Naive thymus-derived CD4-positive, alpha-beta T cell (primary cell): ENCODE results near the gene CYP1A1. TPM values are rescaled to one million over a fixed set of nuclear protein-coding genes. Genes with fewer than 3 reads are reported as not detected.

ENCODE experiments used
- ATAC-seq: fragments of 150-1000 bp; cut with Tn5 transposase; 2 replicates; pipeline ENCODE4 v1.10.0; 2021; ENCODE audit warnings: mild to moderate bottlenecking, moderate library complexity
- CTCF ChIA-PET: fragments of 350-600 bp; sonication (Branson Sonifier 250); formaldehyde crosslinking; loops from one replicate; lab custom pipeline; 2021; ENCODE audit warnings: antibody characterized with exemption; lab: Charles Lee
- POLR2A ChIA-PET: fragments of 350-600 bp; sonication (Branson Sonifier 250); formaldehyde crosslinking; loops from one replicate; lab custom pipeline; 2021; ENCODE audit warnings: antibody characterized with exemption, inconsistent platforms; lab: Charles Lee
- DNase-seq, 9 donors: peaks; one replicate each; pipeline versions ENCODE4 v3.0.0 to v3.0.0-alpha.2; 2020 to 2022; ENCODE audit warnings: mixed read lengths in 1 of 9
- H3K27ac ChIP-seq: one replicate; pipeline ENCODE4 v1.7.0; 2013; ENCODE audit warnings: mild to moderate bottlenecking, low read depth, low read length, moderate library complexity
- H3K27me3 ChIP-seq, 2 donors: one replicate each; pipeline ENCODE4 v1.7.0; 2013; ENCODE audit warnings: low read length in 2 of 2, mild to moderate bottlenecking in 2 of 2, moderate library complexity in 2 of 2; ENCODE audit not compliant: control insufficient read depth in 2 of 2, insufficient read depth in 2 of 2
- H3K36me3 ChIP-seq, 3 experiments: 1 replicate in 2 of 3; 2 replicates in 1 of 3; pipeline ENCODE4 v1.7.0; 2013; ENCODE audit warnings: low read length in 3 of 3, mild to moderate bottlenecking in 3 of 3, moderate library complexity in 1 of 3; ENCODE audit not compliant: insufficient read depth in 3 of 3, control insufficient read depth in 2 of 3
- H3K4me1 ChIP-seq, 2 donors: one replicate each; pipeline ENCODE4 v1.7.0; 2013; ENCODE audit warnings: low read length in 2 of 2, mild to moderate bottlenecking in 2 of 2, moderate library complexity in 1 of 2; ENCODE audit not compliant: control insufficient read depth in 2 of 2, insufficient read depth in 2 of 2
- H3K4me3 ChIP-seq: 2 replicates; pipeline ENCODE4 v1.7.0; 2013; ENCODE audit warnings: mild to moderate bottlenecking, low read length
- H3K9me3 ChIP-seq, 3 experiments: 1 replicate in 2 of 3; 2 replicates in 1 of 3; pipeline ENCODE4 v1.7.0; 2013; ENCODE audit warnings: low read length in 3 of 3; ENCODE audit not compliant: control insufficient read depth in 2 of 3
- H3K27ac Mint-ChIP-seq, 9 donors: one replicate each; pipeline ENCODE4 v1.8.0; 2020 to 2022; ENCODE audit warnings: mixed read lengths in 9 of 9, mild to moderate bottlenecking in 8 of 9, moderate library complexity in 5 of 9, inconsistent platforms in 2 of 9
- H3K27me3 Mint-ChIP-seq, 5 donors: one replicate each; pipeline ENCODE4 v1.8.0; 2021 to 2022; ENCODE audit warnings: mixed read lengths in 5 of 5, mild to moderate bottlenecking in 1 of 5
- H3K36me3 Mint-ChIP-seq, 5 donors: one replicate each; pipeline ENCODE4 v1.8.0; 2020 to 2022; ENCODE audit warnings: mixed read lengths in 5 of 5, mild to moderate bottlenecking in 3 of 5, inconsistent platforms in 1 of 5
- H3K4me1 Mint-ChIP-seq, 7 donors: one replicate each; pipeline ENCODE4 v1.8.0; 2020 to 2022; ENCODE audit warnings: mixed read lengths in 7 of 7, mild to moderate bottlenecking in 3 of 7, inconsistent platforms in 1 of 7
- H3K4me3 Mint-ChIP-seq, 10 donors: one replicate each; pipeline ENCODE4 v1.8.0; 2020 to 2022; ENCODE audit warnings: mild to moderate bottlenecking in 10 of 10, mixed read lengths in 10 of 10, moderate library complexity in 6 of 10, inconsistent platforms in 2 of 10
- H3K9me3 Mint-ChIP-seq, 11 donors: one replicate each; pipeline ENCODE4 v1.8.0; 2020 to 2022; ENCODE audit warnings: mixed read lengths in 11 of 11, mild to moderate bottlenecking in 4 of 11, inconsistent platforms in 1 of 11, moderate library complexity in 1 of 11
- intact Hi-C, 2 donors: fragments of 100-400 bp; cut with micrococcal nuclease; formaldehyde crosslinking; loops; one replicate each; pipeline ENCODE4 v1.15.1; 2023
- polyA plus RNA-seq, 2 donors: library from polyadenylated mRNA; unstranded; fragments of 300-500 nt; fragmentation: Illumina TruSeq; gene quantifications; one replicate each; pipeline ENCODE4 v1.2.3, GENCODE V29; 2021
- total RNA-seq, 6 experiments: library from RNA in 5 of 6; stranded (reverse) in 5 of 6; gene quantifications; 1 replicate in 5 of 6; 2 replicates in 1 of 6; pipeline ENCODE4 v1.2.3 and lab custom pipeline; 2021 to 2026

CYP1A1 gene
- total and polyA plus RNA-seq, 7 experiments from 2014 or later = 0.63 TPM; not detected in 6

GRCh38 chr15:74692327-74692726, 33.0 kb downstream of the CYP1A1 start:
- POLR2A ChIA-PET = no interaction called here
- H3K4me1 Mint-ChIP-seq = peaks cover 27 to 64% (median 61%) of the 10 kb centered on the region in 7 donors
- ATAC-seq (no peak), DNase-seq (no peak)
- no peak overlapping the region for H3K27ac ChIP-seq
- H3K27ac Mint-ChIP-seq = no peak overlapping the region
- H3K4me1 ChIP-seq = peaks cover 12 to 14% of the 10 kb centered on the region in 2 donors
- H3K9me3 Mint-ChIP-seq = peaks cover 0 to 3% (median 0%) of the 10 kb centered on the region in 11 donors
- no peaks in the 10 kb centered on the region for H3K9me3 ChIP-seq
- no peak overlapping the region for H3K4me3 Mint-ChIP-seq
- H3K27me3 ChIP-seq = no peaks in the 10 kb centered on the region
- CTCF ChIA-PET = no interaction called here
- peaks cover 0 to 7% (median 4%) of the 10 kb centered on the region in 5 donors for H3K36me3 Mint-ChIP-seq
- H3K27me3 Mint-ChIP-seq = no peaks in the 10 kb centered on the region
- intact Hi-C loops = loop anchor here in 1 of 2 donors (10.0 kb wide), 1 partner anchor 148 kb away; the partner anchor contains the start of gene ARID3B
- H3K4me3 ChIP-seq = no peak overlapping the region
- peaks cover 0 to 7% (median 0%) of the 10 kb centered on the region in 3 experiments for H3K36me3 ChIP-seq

- intact Hi-C loops = no loop called here
- no peaks in the 10 kb centered on the region for H3K27me3 Mint-ChIP-seq
- peaks cover 7 to 38% (median 24%) of the 10 kb centered on the region in 5 donors for H3K36me3 Mint-ChIP-seq
- Histone ChIP-seq H3K27ac (no peak overlapping the region), H3K4me1 (no peaks in the 10 kb centered on the region), H3K36me3 (peaks cover 0 to 17% (median 0%) of the 10 kb centered on the region in 3 experiments), H3K27me3 (no peaks in the 10 kb centered on the region), H3K4me3 (no peak overlapping the region), H3K9me3 (no peaks in the 10 kb centered on the region)
- DNase-seq (no peak), ATAC-seq (no peak)
- no peak overlapping the region for H3K27ac Mint-ChIP-seq
- POLR2A ChIA-PET = interaction anchor here (0.7 kb wide), 1 partner anchor 24 kb away, joined by 5 read pairs; no protein-coding TSS in a partner anchor
- CTCF ChIA-PET = interaction anchor here (0.7 to 1.0 kb wide), 3 partner anchors 49 to 86 kb away, joined by 3 to 7 read pairs (median 6); no protein-coding TSS in a partner anchor
- peaks cover 0 to 31% (median 26%) of the 10 kb centered on the region in 7 donors for H3K4me1 Mint-ChIP-seq
- peaks cover 0 to 6% (median 0%) of the 10 kb centered on the region in 11 donors for H3K9me3 Mint-ChIP-seq
- H3K4me3 Mint-ChIP-seq = no peak overlapping the region
These were observed 41.6 kb downstream of the CYP1A1 start for GRCh38 chr15:74683758-74684157.

- H3K27me3 ChIP-seq = no peaks in the 10 kb centered on the region
- H3K4me3 ChIP-seq = no peak overlapping the region
- Mint-ChIP-seq H3K4me1 (peaks cover 0 to 35% (median 25%) of the 10 kb centered on the region in 7 donors), H3K4me3 (no peak overlapping the region), H3K36me3 (peaks cover 7 to 38% (median 24%) of the 10 kb centered on the region in 5 donors), H3K27ac (no peak overlapping the region), H3K27me3 (no peaks in the 10 kb centered on the region), H3K9me3 (peaks cover 0 to 6% (median 0%) of the 10 kb centered on the region in 11 donors)
- no peak for DNase-seq
- ChIA-PET CTCF (interaction anchor here (0.9 kb wide), 1 partner anchor 12 kb away, joined by 3 read pairs; no protein-coding TSS in a partner anchor), POLR2A (interaction anchor here (0.6 kb wide), 1 partner anchor 100 kb away, joined by 3 read pairs; no protein-coding TSS in a partner anchor)
- intact Hi-C loops = no loop called here
- peaks cover 0 to 17% (median 0%) of the 10 kb centered on the region in 3 experiments for H3K36me3 ChIP-seq
- no peak overlapping the region for H3K27ac ChIP-seq
- ATAC-seq = no peak
- H3K9me3 ChIP-seq = no peaks in the 10 kb centered on the region
- no peaks in the 10 kb centered on the region for H3K4me1 ChIP-seq
These were observed 42.4 kb downstream of the CYP1A1 start for GRCh38 chr15:74682954-74683353.

GRCh38 chr15:74680456-74680855, 44.9 kb downstream of the CYP1A1 start:
- Histone ChIP-seq H3K4me3 (no peak overlapping the region), H3K36me3 (peaks cover 0 to 7% (median 0%) of the 10 kb centered on the region in 3 experiments), H3K9me3 (no peaks in the 10 kb centered on the region), H3K27me3 (no peaks in the 10 kb centered on the region), H3K27ac (no peak overlapping the region), H3K4me1 (no peaks in the 10 kb centered on the region)
- intact Hi-C loops = no loop called here
- Mint-ChIP-seq H3K27ac (peak overlapping the region in 1 of 9 donors; percentile 23), H3K36me3 (peaks cover 7 to 37% (median 21%) of the 10 kb centered on the region in 5 donors), H3K4me3 (no peak overlapping the region), H3K27me3 (no peaks in the 10 kb centered on the region), H3K9me3 (peaks cover 0 to 6% (median 0%) of the 10 kb centered on the region in 11 donors), H3K4me1 (peaks cover 2 to 47% (median 40%) of the 10 kb centered on the region in 7 donors)
- no peak for ATAC-seq
- ChIA-PET POLR2A (no interaction called here), CTCF (no interaction called here)
- DNase-seq = no peak

GRCh38 chr15:74676801-74677200, 48.5 kb downstream of the CYP1A1 start:
- ATAC-seq (no peak), DNase-seq (no peak)
- no peak overlapping the region for H3K27ac ChIP-seq
- no peaks in the 10 kb centered on the region for H3K4me1 ChIP-seq
- no peaks in the 10 kb centered on the region for H3K9me3 ChIP-seq
- peaks cover 10 to 38% (median 19%) of the 10 kb centered on the region in 5 donors for H3K36me3 Mint-ChIP-seq
- no peak overlapping the region for H3K4me3 ChIP-seq
- peaks cover 2 to 42% (median 34%) of the 10 kb centered on the region in 7 donors for H3K4me1 Mint-ChIP-seq
- peaks cover 0 to 25% (median 4%) of the 10 kb centered on the region in 3 experiments for H3K36me3 ChIP-seq
- POLR2A ChIA-PET = no interaction called here
- H3K27me3 ChIP-seq = no peaks in the 10 kb centered on the region
- H3K9me3 Mint-ChIP-seq = peaks cover 0 to 2% (median 0%) of the 10 kb centered on the region in 11 donors
- CTCF ChIA-PET = no interaction called here
- H3K27me3 Mint-ChIP-seq = no peaks in the 10 kb centered on the region
- no peak overlapping the region for H3K27ac Mint-ChIP-seq
- intact Hi-C loops = no loop called here
- H3K4me3 Mint-ChIP-seq = no peak overlapping the region

GRCh38 chr15:74674161-74674560, 51.2 kb downstream of the CYP1A1 start:
- Mint-ChIP-seq H3K27ac (peak overlapping the region in 2 of 9 donors; percentile 10 to 91), H3K9me3 (peaks cover 0 to 2% (median 0%) of the 10 kb centered on the region in 11 donors), H3K27me3 (no peaks in the 10 kb centered on the region), H3K4me3 (no peak overlapping the region), H3K36me3 (peaks cover 10 to 33% (median 16%) of the 10 kb centered on the region in 5 donors), H3K4me1 (peaks cover 2 to 21% (median 17%) of the 10 kb centered on the region in 7 donors)
- ChIA-PET CTCF (no interaction called here), POLR2A (no interaction called here)
- H3K27ac ChIP-seq = no peak overlapping the region
- peaks cover 8 to 39% (median 8%) of the 10 kb centered on the region in 3 experiments for H3K36me3 ChIP-seq
- intact Hi-C loops = no loop called here
- no peaks in the 10 kb centered on the region for H3K9me3 ChIP-seq
- H3K27me3 ChIP-seq = no peaks in the 10 kb centered on the region
- H3K4me1 ChIP-seq = no peaks in the 10 kb centered on the region
- ATAC-seq (no peak), DNase-seq (no peak)
- H3K4me3 ChIP-seq = no peak overlapping the region
